LNCaP clone FGC (cell line): Measurements from ENCODE around the gene VEGFA.

Experiments
- DNase-seq: peaks from one replicate; pipeline ENCODE4 v3.0.0-alpha.2; 2011; ENCODE audit warnings: low read depth
- H3K4me3 ChIP-seq: 2 replicates; pipeline ENCODE4 v1.5.1; 2011; ENCODE audit warnings: mild to moderate bottlenecking, low read depth, low read length, control low read depth
- CTCF ChIP-seq: IDR thresholded peaks from 2 replicates; pipeline ENCODE4 v1.5.1; 2012; ENCODE audit warnings: mild to moderate bottlenecking; ENCODE audit not compliant: control insufficient read depth, insufficient read depth; ENCODE audit errors: extremely low read depth

Gene VEGFA

GRCh38 chr6:43824703-43825064, 54.7 kb downstream of the VEGFA start:
- no peak for TF ChIP-seq CTCF
- no peak overlapping the region for H3K4me3 ChIP-seq
- no peak for DNase-seq

DNA sequence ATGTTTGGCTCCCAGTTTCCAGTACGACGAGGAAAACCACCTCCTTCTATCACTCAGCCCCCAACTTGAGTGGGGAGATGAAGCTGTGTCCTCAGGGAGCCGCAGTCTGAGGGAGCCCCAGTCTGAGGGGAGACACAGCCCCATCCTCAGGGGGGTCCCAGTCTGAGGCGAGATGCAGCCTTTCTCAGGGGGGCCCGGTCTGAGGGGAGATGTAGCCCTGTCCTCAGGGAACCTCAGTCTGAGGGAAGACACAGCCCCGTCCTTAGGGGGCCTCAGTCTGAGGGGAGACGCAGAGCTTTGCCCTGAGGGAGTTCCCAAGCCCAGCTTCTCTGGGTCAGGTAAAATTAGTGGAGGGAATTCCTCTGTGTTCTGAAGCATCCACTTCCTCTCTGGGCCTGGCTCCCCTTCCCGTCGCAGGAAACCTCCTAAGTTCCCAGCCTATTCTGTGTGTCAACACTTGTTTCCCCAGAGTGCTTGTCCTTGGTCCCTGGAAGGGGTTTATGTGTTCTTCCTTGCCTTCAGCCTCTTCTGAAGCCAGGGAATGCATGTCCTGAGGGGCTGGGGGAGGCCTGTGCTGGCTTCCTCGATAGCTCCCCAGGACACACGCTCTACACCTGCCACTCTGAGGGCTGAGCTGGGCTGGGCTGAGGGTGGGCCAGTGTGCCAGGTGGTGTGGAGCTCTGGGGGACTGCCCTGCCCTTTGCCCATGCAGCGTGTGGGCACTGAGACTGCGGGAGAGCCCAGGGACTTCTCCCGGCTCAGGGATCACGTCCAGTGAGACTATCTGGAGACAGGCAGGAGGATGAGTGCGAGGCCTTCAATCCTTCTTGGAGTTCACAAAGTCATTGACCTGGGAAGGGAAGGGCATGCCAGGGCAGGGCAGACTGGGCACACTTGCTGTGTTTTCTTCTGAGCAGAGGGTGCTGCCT, 55.4 kb downstream of the VEGFA start:
- no peak for TF ChIP-seq CTCF
- DNase-seq, result no peak
- H3K4me3 ChIP-seq, result no peak overlapping the region

DNA sequence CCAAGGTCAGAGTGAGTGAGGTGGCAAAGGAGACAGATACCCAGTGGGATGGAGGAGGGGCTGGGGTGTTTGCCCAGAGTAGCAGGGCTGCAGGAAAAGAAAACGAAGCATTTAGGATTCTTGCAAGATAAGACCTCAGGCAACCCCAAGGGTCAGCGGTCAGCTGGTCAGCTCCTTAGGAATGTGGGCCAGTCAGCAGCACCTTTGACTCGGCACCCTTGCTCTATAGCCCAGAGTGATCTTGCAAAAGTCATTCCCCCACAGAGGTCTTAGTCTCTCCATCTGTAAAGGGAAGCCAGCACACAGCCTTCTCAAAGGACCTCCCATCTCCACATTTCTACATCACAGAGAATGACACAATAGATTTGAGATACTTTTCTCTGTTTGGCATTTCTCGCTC, 56.7 kb downstream of the VEGFA start:
- no peak for DNase-seq
- no peak for TF ChIP-seq CTCF
- no peak overlapping the region for H3K4me3 ChIP-seq

DNA sequence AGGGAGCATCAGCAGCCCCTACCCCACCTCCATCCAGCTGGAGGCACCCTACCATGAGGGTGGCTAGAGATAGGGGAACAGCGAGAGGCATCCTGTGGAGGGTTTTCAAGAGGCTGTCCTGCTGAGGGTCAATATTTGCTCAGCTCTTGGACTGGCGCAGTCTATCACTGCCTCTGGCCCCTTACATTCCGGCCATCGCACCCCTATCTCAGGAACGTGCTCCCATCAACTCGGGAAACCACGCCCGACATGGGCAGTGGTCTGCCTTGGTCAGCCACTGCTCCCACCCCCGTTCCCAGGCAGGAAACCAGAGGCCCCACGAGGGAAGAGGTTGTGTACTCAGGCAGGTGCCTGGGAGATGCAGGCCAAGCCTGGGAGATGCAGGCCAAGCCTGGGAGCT, 57.9 kb downstream of the VEGFA start:
- no peak for TF ChIP-seq CTCF
- no peak overlapping the region for H3K4me3 ChIP-seq
- no peak for DNase-seq

GRCh38 chr6:43828711-43829110, 58.7 kb downstream of the VEGFA start:
- H3K4me3 ChIP-seq, result no peak overlapping the region
- no peak for TF ChIP-seq CTCF
- no peak for DNase-seq

GRCh38 chr6:43829470-43829869, 59.5 kb downstream of the VEGFA start:
- no peak for TF ChIP-seq CTCF
- H3K4me3 ChIP-seq, result no peak overlapping the region
- DNase-seq, result no peak

GRCh38 chr6:43830775-43831174, 60.8 kb downstream of the VEGFA start:
- H3K4me3 ChIP-seq, result no peak overlapping the region
- no peak for TF ChIP-seq CTCF
- DNase-seq, result no peak
